NCI-H345 (cell line): ENCODE measurements around the gene ZP1.

Source experiments
- DNase-seq: peaks from one replicate; lab custom pipeline; 2025; lab: John Stamatoyannopoulos, UW

ZP1 gene

DNA sequence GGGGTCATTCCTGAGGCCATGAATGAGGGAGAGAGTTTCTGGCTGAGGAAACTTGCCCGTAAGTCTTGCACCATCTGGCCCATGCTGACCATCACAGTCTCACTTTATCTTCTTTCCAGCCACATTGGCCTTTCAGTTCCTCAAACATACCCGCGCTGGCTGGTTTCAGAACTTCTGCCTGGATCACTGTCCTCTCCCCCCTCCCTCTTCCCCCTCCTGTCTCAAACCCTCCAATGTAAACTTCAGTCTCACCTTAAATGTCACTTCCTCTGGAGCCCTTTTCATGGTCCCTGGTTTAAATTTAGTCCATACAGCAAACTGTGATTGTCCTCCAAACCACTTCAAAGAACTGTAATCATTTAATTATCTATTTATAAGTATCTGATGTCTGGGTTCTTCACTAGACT is 42.9 kb downstream of the ZP1 start:
- DNase-seq: no peak

DNA sequence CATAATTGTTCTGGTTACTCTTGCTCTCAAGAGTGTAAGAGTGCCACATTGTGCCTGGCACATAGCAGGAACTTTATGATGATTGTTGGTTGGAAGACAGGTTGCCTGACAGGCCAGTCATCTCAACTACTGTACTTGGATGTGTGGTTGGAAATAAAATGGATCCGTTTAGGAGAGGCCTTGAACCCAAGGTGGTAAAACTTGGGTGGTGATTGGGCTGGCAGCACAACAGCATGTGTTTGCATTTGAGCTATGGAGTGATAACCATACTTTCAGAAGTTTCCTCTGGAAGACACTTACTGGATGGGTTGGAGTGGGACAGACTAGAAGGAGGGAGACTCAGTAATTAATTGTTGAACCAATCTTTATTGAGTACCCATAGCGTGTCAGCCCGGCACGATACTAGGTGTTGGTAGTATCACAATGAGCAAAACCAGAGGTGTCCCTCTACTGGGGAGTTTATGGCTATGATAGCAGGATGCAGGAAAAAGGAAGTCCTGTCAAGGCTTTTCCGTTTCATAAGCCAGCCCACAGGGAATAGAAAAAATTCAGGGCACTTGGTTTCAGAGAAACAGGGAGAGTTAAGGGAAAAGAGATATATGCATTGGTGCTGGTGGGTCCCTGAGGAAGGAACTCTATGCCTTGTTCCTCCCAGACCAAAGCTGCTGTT is 43.5 kb downstream of the ZP1 start:
- no peak for DNase-seq

DNA sequence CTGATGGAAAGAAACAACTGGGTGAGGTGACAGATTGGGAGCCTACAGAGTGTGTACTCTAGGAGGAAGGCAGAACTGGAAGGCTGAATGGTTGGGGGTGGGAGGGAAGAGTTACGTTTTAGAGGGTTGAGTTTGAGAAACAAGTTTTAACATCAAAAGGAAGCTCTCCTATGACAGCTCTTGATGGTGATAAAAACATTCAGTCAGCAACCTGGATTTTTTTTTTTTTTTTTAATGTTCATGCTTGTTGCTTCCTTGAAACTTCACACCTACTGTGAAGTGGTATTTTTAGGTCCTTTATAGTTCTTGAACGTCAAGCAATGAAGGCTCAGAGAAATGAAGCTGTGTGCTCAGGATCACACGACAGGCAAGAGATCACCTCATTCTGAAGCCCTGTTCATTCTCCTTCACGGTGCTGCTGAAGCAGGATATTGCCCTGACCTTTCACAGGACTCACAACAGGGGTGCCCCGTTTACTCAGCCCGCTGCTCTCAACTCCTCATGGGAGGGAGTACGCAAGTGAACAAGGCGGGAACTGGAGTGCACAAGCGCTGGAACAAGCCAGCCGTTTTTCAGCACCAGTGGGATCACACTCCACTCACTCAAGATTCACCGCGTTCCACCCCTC is 45.0 kb downstream of the ZP1 start:
- DNase-seq: no peak

DNA sequence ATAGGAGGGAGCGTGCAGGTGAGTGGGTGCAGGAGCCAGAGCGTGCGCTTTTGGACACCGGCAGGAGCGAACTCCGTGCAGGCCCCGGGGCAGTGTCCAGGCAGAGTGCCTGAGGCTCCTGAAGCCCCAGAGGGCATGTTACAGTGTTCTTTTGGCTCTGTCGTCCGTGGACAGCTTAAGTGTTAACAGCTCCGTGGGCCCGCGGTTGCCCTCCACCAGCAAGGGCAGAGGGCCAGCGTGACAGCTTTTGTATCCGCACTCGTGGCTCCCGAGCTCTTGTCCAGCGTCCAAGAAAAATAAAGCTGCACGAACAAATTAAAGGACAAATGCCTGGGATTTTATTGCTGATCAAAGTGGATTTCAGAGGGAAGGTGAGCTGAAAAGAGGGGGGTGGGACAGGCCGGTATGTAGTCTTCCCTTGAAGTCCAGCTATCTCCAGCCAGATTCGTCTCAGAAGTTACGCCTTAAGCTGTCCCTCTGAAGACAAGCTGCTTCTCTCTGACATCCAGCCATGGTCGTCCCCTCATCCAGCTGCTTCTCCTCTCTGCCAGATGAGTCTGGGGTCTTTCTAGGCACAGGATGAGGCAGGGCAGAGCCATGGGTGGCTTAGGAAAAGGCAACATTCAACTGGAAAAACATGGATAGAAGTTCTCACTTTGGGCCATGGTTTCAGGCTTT is 45.6 kb downstream of the ZP1 start:
- no peak for DNase-seq

DNA sequence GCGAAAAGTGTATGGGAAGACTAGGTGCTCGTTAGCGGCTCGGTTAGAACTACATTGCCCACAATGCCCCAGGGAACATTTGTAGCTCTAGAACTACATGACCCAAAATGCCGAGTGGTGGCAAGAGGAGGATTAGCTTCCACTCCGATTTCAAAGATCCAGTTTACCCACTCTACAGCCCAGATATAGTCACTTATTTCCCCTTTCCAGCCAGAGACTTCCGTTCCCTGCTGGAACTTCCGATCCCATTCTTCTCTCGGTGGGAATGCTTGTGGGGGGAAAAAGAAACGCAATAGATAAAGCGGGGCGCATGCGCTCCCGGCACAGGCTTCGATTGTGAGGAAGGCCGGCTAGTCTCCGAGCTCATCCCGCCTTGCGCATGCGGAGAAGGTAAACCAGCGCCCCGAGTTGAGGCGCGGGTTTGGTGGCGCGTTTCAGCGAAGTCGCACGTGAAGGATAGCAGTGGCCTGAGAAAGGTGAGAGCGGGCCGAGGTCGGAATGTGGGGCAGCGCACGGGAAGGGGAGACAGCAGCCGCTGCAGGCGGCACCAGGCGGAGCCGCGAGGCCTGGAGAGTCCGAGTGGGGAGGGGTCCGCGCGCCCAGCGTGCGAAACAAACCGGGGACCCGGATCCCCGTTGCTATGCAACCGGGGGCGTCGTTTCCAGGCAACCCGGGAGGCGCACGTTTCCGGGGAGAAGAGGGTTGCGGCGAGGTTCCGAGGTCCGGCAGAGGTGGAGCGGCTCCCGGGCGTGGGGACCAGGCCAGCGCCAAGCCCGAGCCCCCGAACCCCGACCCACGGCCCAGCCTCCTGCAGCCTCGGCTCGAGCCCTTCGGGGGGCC is 46.7 kb downstream of the ZP1 start, which contains the start of gene TMEM109:
Gene TMEM109 (plus strand): TSS at position 366 of the 840 bp plus-strand sequence. CDS start 5,536 bp downstream, outside the sequence.
- DNase-seq: peak; percentile 90

DNA sequence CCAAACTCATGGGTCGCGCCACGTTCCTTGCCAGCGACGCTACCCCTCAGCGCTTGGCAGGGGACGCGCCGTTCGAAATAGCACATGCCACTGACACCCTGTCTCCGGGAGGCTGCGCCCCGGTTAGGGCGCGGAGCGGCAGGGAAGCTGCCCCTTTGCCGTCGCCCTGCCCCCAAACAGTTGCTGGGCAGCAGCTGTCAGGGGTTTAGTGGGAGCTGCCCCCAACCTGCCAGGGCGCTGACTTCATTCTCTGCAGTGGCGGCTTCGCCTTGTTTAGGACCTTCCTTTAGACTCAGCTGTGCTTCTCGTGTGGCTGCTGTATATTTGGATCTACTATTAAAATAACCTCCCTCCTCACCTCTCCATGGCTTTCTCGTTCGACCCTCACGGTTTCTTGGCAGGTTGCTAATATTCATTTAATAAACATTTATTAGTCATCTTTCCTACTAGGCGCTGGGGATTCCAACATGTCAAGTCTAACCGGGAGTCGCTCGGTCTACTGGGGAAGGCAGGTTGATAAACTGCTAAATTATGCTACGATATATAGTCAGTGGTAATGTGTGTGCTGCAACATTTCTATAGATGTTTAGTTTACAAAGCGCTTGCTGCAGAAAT is 47.4 kb downstream of the ZP1 start:
- DNase-seq: no peak

DNA sequence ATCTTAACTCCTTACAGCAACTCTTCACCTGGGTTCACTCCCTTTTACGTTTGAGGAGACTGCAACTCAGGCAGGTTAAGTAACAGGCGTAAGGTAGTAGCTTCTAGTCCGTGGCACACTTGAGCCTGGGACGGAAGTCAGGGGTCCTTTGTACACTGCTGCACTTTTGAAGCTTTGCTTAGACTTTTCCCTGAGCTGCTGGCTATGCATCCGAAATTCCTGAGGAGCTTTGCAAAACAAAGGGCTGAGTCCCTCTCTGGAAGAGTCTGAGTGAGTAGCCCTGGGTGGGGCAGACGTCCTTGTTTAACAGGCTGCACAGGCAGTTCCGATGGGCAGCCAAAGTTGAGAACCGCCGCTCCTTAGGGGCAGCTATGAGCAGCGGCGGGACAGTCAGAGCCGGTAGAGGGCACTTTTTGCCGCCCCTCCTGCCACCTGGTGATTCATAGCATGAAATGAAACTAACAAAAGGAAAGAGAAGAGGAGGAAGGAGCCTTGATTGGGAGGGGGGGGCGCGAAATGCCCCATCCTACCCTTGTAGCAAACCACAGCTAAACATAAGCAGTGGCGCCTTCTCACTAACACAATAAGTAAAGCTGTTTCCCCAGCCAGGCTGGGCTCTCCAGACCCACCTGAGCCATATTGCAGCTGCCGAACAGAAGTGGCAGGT is 48.0 kb downstream of the ZP1 start:
- no peak for DNase-seq

DNA sequence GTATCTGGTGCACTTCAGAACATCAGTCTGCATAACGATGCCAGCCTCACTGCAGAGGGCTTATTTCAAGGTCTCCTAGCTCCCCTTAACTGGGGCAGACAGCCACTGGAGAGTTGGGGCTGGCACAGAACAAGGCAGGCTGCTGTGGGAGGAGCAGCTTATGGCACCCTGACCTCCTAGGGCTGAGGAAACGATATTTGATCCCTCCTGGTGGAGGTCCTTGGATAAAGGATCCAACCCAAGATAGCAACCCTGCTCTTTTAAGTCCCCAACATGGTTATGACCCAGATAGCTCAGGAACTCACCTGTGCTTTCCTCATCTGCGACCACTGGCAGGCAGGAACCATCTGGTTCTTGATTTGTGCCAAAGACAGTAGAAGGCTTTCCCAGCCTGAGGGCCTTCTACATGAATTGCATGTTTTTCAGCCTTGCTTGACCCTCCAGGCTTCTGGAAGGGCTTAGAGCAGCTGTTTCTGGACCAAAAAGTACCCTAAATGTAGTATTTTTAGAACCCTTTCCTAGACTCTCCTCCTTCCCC is 49.4 kb downstream of the ZP1 start:
- no peak for DNase-seq

DNA sequence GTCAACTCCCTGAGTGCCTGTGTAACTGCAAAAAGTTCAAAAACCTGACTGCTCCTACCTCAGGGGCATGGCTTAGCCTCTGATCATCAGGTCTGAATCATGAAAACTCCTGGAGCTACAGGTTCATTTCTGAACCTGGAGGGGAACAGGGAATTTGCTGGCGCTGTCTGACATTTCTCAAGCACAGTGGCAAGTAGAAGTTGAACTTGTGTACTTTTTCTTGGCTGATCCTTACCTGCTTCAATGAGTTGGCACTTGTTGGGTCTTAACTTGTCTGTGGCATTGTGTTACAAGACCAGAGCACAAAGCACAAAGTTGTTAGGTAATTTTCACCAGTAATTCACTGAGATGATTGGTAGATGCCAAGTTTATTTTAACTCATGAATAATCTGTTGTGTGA is 49.9 kb downstream of the ZP1 start:
- no peak for DNase-seq

DNA sequence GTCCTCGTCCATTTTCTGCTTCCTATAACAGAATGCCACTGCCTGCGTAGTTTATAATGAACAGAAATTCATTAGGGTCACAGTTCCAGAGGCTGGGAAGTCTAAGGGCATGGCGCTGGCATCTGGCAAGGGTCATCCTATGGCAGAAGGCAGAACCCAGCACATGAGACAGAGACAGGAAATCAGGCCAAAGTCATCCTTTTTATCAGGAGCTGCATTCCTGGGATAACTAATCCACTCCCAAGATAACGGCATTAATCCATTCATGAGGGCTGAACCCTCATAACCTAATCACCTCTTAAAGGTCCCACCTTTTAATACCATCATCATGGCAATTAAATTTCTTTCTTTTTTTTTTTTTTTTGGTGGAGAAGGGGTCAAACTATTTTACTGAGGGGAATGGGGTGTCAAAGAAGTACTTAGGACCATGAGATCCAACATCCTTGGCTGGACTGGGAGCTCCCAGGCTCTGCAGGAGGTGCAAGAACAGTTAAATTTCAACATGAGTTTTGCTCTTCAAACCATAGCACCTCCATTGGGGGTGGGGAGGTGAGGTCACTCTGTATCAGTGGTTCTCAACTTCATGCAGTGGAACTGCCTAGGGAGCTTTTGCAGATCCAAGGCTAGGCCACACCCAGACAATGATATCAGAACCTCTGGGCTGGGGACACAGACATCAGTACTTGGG is 51.1 kb downstream of the ZP1 start:
- no peak for DNase-seq

DNA sequence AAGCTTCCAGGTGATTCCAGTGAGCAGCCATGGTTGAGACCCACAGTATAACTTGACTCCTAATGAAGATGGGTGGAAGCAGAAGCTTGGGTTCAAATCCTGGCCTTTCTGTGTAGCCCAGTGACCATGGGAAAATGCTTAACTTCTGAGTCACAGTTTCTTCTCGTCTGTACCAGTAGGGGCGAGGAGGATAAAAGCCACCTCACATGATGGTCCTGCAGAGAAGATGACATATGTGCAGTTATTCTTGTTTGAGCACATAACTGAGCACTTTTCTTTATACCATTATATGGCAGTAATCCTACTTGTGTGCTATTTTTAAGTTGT is 51.6 kb downstream of the ZP1 start:
- no peak for DNase-seq

DNA sequence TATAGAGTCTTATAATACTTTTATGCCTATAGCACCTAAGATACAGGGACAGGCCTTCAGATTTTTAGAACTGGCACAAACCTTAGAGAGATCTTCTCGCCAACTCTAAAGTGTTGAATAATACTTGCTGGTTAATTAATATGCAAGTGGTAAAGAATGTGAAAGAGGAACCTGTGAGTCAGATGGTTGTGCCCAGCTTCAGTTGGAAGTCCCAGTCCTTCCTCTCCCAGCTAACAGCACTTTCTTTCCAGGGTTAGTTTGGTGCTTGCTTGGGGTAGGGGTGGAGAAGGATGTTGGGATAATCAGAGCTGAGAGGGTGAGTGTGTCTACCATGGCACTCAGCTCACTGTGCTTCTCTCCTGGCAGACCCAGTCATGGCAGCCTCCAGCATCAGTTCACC is 52.0 kb downstream of the ZP1 start:
- no peak for DNase-seq

DNA sequence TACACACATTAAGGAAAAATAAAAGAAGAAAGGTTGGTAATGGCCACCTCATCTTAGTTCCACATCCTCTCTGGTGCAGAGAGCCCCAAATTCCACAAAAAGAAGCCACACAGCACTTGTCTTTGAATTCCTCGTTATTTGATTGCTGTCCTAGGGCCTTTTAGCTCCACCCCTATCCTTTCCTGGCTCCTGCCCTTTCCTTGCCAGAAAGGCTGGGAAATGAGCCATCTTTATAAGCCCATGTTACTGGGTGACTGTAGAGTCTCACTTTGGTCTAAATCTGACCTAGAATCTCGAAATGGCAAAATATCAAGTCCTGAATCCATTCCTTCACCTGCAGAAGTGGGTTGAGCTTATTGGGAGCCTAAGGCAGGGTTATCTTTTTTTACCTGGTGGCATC is 52.6 kb downstream of the ZP1 start:
- no peak for DNase-seq

DNA sequence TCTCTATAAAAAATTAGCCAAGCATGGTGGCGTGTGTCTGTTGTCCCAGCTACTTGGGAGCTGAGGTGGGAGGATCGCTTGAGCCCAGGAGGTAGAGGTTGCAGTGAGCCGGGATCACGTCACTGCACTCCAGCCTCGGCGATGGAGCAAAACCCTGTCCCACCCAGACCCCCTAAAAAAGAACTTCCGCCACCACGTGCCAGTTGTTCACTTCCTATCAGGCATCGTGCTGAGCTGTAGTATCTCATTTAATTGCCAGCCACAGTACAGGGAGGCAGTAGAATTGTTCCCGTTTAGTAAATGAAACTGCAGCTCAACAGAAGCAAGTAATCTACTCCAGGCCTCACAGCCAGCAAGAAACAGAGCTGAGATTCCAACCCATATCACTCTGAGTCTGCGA is 53.9 kb downstream of the ZP1 start:
- DNase-seq: no peak

DNA sequence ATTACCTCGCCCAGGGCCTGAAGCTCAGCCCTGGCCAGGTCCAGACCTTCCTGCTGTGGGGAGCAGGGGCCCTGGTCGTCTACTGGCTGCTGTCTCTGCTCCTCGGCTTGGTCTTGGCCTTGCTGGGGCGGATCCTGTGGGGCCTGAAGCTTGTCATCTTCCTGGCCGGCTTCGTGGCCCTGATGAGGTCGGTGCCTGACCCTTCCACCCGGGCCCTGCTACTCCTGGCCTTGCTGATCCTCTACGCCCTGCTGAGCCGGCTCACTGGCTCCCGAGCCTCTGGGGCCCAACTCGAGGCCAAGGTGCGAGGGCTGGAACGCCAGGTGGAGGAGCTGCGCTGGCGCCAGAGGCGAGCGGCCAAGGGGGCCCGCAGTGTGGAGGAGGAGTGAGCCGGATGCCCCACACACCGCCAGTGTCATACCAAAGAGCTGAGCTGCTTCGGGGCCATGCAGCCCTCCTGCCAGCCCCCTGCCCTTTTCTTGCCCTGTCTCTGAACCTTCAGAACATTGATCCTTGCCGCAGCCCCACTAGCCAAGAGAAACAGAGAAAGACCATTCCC is 54.5 kb downstream of the ZP1 start:
- DNase-seq: no peak

DNA sequence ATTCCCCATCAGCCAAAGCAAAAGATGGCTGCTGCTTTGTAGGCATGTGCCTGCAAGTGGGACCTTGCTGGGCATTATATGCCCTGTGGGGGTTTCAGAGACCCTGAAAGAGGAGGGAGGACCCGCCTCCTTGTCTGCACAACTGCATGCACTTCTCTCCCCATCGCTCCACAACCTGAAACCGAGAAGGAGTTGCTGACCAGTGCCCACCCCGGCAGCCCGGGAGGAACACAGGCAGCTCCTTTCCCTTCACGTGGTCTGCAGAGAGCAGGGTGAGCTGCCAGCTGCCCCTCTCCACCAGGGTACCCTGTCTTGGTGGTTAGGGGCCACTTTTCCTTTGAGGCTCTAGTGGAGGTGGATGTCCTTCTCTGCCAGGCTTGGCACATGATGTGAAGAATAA is 55.6 kb downstream of the ZP1 start:
- DNase-seq: no peak

DNA sequence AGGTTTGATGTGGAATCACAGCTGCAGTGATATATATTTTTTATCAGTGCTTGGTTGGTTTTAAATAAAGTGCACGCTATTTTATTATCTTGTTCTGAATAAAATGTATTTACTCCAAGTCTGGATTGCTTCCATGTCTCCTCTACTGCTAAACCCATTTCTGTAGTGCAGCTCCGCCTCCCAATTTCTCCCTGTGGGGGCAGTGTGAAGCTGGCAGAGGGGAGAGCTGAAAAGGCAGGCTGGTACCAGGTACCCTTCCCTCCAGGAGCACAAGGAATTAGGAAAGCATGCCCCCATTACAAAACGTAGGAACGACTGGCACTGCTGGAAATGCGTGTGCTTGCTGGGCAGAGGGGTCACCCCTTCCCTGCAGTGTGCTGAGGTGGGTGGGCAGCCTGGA is 56.0 kb downstream of the ZP1 start:
- no peak for DNase-seq

DNA sequence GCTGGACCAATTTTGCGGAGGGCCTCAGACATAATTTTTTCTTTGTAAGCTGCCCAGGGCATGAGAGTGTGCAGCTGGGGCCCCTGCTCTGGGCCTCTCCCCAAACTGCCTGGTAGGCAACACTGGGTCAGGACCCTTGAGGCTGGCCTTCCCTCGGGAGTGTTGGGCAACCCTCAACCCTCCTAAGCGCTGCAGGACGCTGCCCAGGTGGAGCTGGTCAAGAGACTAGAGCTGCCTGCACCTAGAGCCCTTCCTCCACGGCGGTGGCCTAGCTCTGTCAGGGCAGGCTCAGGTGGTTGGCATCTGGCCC is 56.4 kb downstream of the ZP1 start:
- DNase-seq: no peak

DNA sequence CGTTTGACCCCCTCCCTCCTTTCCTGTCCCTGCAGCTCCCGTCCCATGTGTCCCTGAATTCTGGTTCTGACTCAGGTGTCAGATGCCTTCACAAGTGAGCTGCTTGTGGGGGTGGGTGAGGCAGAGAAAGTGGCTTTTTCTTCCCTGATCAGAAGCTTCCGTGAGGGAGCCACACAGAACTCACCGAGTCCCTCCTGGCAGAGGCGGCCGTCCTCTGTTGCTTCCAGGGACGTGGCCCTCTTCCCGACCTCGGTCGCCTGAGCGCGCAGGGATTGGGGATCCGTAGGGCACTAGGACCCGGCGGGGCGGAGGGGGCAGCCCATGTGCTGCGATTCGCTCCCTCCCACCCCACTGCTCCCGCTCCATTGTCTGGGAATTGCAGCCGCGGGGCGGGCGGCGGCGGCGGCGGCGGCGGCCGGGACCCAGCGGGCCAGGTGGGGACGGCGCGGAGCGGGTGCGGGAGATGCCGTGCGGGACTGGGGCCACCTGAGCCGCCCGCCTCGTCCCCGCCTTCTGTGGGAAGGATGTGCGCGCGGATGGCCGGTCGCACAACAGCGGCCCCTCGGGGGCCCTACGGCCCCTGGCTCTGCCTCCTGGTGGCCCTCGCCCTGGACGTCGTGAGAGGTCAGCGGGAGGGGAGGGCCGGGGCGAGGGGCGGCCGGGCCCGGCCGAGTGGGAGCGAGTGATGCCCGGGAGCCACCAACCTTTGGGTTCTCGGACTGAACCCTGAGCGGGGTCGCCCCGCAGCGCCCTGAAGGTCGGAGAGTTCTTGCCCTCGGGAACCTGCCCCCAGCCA is 57.0 kb downstream of the ZP1 start, which contains the start of gene TMEM132A:
Gene TMEM132A (plus strand): TSS at position 351 of the 796 bp plus-strand sequence. CDS start 174 bp downstream, at position 525.
- DNase-seq: peak; percentile 83
